HepG2 (cell line): ENCODE measurements around the gene SAP30. TPM values are rescaled to one million over a fixed set of nuclear protein-coding genes. Genes with fewer than 3 reads are reported as not detected.

Source experiments
- ATAC-seq: fragments of 200-7000 bp; cut with Tn5 transposase; 3 replicates; pipeline ENCODE4 v1.9.1; 2020; ENCODE audit warnings: mild to moderate bottlenecking, moderate library complexity
- BruUV-seq: library from RNA; stranded (reverse); fragments of 400-500 nt; replicated peaks from 2 replicates; lab custom pipeline; 2021; lab: Mats Ljungman, UMichigan
- CTCF ChIA-PET: fragments of 300-600 bp; formaldehyde crosslinking; extraction: SDS; loops from one replicate; lab custom pipeline; 2021; ENCODE audit warnings: low total read pairs, inconsistent platforms, low intra/inter-chr PET ratio; lab: Yijun Ruan, JAX
- POLR2A ChIA-PET: fragments of 350-600 bp; sonication (Branson Sonifier 250); formaldehyde crosslinking; loops from one replicate; lab custom pipeline; 2020; ENCODE audit warnings: antibody characterized with exemption, inconsistent platforms; lab: Yijun Ruan, JAX
- DNase-seq: peaks from one replicate; pipeline ENCODE4 v3.0.0-alpha.2; 2015; ENCODE audit warnings: low spot score
- FAIRE-seq: peaks from 3 replicates; lab custom pipeline; 2011; peaks lifted over from hg19 to GRCh38; lab: Jason Lieb, UNC
- H2AFZ ChIP-seq: one replicate; pipeline ENCODE4 v1.6.1; 2011; ENCODE audit warnings: low read length, inconsistent platforms
- H3K27ac ChIP-seq: fragments of 300-600 bp; 3 replicates; pipeline ENCODE4 v1.8.0; 2011; ENCODE audit warnings: mixed run types, mild to moderate bottlenecking, mixed read lengths, low read length, inconsistent platforms; ENCODE audit not compliant: insufficient read depth; ENCODE audit errors: extremely low read length
- H3K27me3 ChIP-seq, 2 experiments: fragments of 200-600 bp in 1 of 2; 2 replicates in 1 of 2; 3 replicates in 1 of 2; pipeline versions ENCODE4 v1.6.0 to v1.8.0; 2011; ENCODE audit warnings: low read length in 2 of 2, mild to moderate bottlenecking in 2 of 2, moderate library complexity in 2 of 2, inconsistent platforms in 1 of 2; ENCODE audit not compliant: insufficient read depth in 2 of 2, control insufficient read depth in 1 of 2
- H3K36me3 ChIP-seq, 2 experiments: fragments of 200-600 bp in 1 of 2; replicated peaks in 1 of 2; 2 replicates in 1 of 2; 3 replicates in 1 of 2; pipeline versions ENCODE4 v1.5.1 to v1.8.0; 2011; ENCODE audit warnings: low read length in 2 of 2, inconsistent platforms in 1 of 2; ENCODE audit not compliant: insufficient read depth in 2 of 2, control insufficient read depth in 1 of 2
- H3K4me1 ChIP-seq: 2 replicates; pipeline ENCODE4 v1.5.1; 2012; ENCODE audit warnings: low read length, inconsistent platforms; ENCODE audit not compliant: insufficient read depth
- H3K4me2 ChIP-seq: 2 replicates; pipeline ENCODE4 v1.6.0; 2011; ENCODE audit warnings: low read depth, low read length, inconsistent platforms
- H3K4me3 ChIP-seq, 3 experiments: fragments of 200-600 bp in 1 of 3; sonication (generic), shearing (Covaris generic) in 1 of 3; replicated peaks in 1 of 3; 2 replicates each; pipeline ENCODE4 v1.5.1; 2011 to 2016; ENCODE audit warnings: low read length in 3 of 3, inconsistent platforms in 2 of 3, low read depth in 2 of 3, mild to moderate bottlenecking in 2 of 3, control low read depth in 1 of 3, mixed read lengths in 1 of 3; ENCODE audit not compliant: insufficient read depth in 1 of 3
- H3K79me2 ChIP-seq: one replicate; pipeline ENCODE4 v1.6.1; 2011; ENCODE audit warnings: low read length, inconsistent platforms; ENCODE audit not compliant: insufficient read depth
- H3K9ac ChIP-seq: 2 replicates; pipeline ENCODE4 v1.6.0; 2011; ENCODE audit warnings: mild to moderate bottlenecking, low read depth, low read length, inconsistent platforms; ENCODE audit not compliant: insufficient read depth
- H3K9me3 ChIP-seq: 2 replicates; pipeline ENCODE4 v1.5.1; 2012; ENCODE audit warnings: mild to moderate bottlenecking, low read length
- H4K20me1 ChIP-seq: 2 replicates; pipeline ENCODE4 v1.6.0; 2011; ENCODE audit warnings: inconsistent platforms, mild to moderate bottlenecking, low read length, moderate library complexity; ENCODE audit not compliant: insufficient read depth
- AKAP8 ChIP-seq: sonication (generic); formaldehyde crosslinking; IDR thresholded peaks from 2 replicates; pipeline ENCODE4 v1.5.1; 2020; ENCODE audit warnings: mild to moderate bottlenecking, missing genetic modification reagents
- DDIT3 ChIP-seq: sonication (generic); formaldehyde crosslinking; IDR thresholded peaks from 2 replicates; pipeline ENCODE4 v1.4.0; 2020; ENCODE audit warnings: mild to moderate bottlenecking, missing genetic modification reagents
- EZH2 ChIP-seq: conservative IDR thresholded peaks from 2 replicates; pipeline ENCODE4 v1.6.1; 2012; ENCODE audit warnings: mild to moderate bottlenecking, low read depth, low read length, moderate library complexity
- FOXA3 ChIP-seq: IDR thresholded peaks from 2 replicates; pipeline ENCODE4 v1.6.1; 2016; ENCODE audit warnings: missing genetic modification reagents, missing compliant biosample characterization
- MAFF ChIP-seq: IDR thresholded peaks from 2 replicates; pipeline ENCODE4 v1.6.1; 2011; ENCODE audit warnings: low read depth, low read length, improper control_type of control experiment
- MED8 ChIP-seq: sonication (generic); formaldehyde crosslinking; IDR thresholded peaks from 2 replicates; pipeline ENCODE4 v1.8.1; 2023; ENCODE audit warnings: mild to moderate bottlenecking, missing genetic modification reagents; ENCODE audit not compliant: insufficient replicate concordance
- MXI1 ChIP-seq: IDR thresholded peaks from 3 replicates; pipeline ENCODE4 v1.6.1; 2012; ENCODE audit warnings: low read depth, low read length, inconsistent platforms, borderline replicate concordance
- SALL2 ChIP-seq: sonication (generic); formaldehyde crosslinking; IDR thresholded peaks from 2 replicates; pipeline ENCODE4 v1.8.1; 2023; ENCODE audit warnings: mild to moderate bottlenecking, missing genetic modification reagents, inconsistent platforms
- SMYD3 ChIP-seq: sonication (generic); formaldehyde crosslinking; IDR thresholded peaks from 2 replicates; pipeline ENCODE4 v1.8.1; 2023; ENCODE audit warnings: mild to moderate bottlenecking, missing genetic modification reagents
- STAT5B ChIP-seq: sonication (generic); formaldehyde crosslinking; IDR thresholded peaks from 2 replicates; pipeline ENCODE4 v1.4.0; 2020; ENCODE audit warnings: missing genetic modification reagents
- U2AF2 ChIP-seq: fragments of 200-400 bp; formaldehyde crosslinking; IDR thresholded peaks from 2 replicates; pipeline ENCODE4 v1.6.1; 2017; ENCODE audit warnings: low read depth, mild to moderate bottlenecking, low read length
- ZNF292 ChIP-seq: sonication (generic); formaldehyde crosslinking; IDR thresholded peaks from 2 replicates; pipeline ENCODE4 v1.8.1; 2022; ENCODE audit warnings: mild to moderate bottlenecking, low read depth, missing genetic modification reagents, borderline replicate concordance
- ZNF337 ChIP-seq: sonication (generic); formaldehyde crosslinking; IDR thresholded peaks from 2 replicates; pipeline ENCODE4 v1.5.1; 2020; ENCODE audit warnings: missing genetic modification reagents, low read depth, mild to moderate bottlenecking, borderline replicate concordance
- ZNF34 ChIP-seq: sonication (generic); formaldehyde crosslinking; IDR thresholded peaks from 2 replicates; pipeline ENCODE4 v1.4.0; 2020; ENCODE audit warnings: mild to moderate bottlenecking, missing genetic modification reagents, borderline replicate concordance
- ZNF546 ChIP-seq: sonication (generic); formaldehyde crosslinking; conservative IDR thresholded peaks from 2 replicates; pipeline ENCODE4 v1.8.1; 2023; ENCODE audit warnings: mild to moderate bottlenecking, missing genetic modification reagents
- ZNF558 ChIP-seq: sonication (generic); formaldehyde crosslinking; IDR thresholded peaks from 2 replicates; pipeline ENCODE4 v1.9.0; 2022; ENCODE audit warnings: mild to moderate bottlenecking, missing genetic modification reagents, borderline replicate concordance
- ZNF670 ChIP-seq: sonication (generic); formaldehyde crosslinking; IDR thresholded peaks from 2 replicates; pipeline ENCODE4 v1.8.0; 2022; ENCODE audit warnings: mild to moderate bottlenecking, missing genetic modification reagents, borderline replicate concordance
- ZNF737 ChIP-seq: sonication (generic); formaldehyde crosslinking; IDR thresholded peaks from 2 replicates; pipeline ENCODE4 v1.5.0; 2020; ENCODE audit warnings: missing genetic modification reagents, mild to moderate bottlenecking, borderline replicate concordance
- ZNF782 ChIP-seq: sonication (generic); formaldehyde crosslinking; IDR thresholded peaks from 2 replicates; pipeline ENCODE4 v1.4.0; 2020; ENCODE audit warnings: missing genetic modification reagents, mild to moderate bottlenecking, borderline replicate concordance
- in situ Hi-C: cut with HindIII; loops from 2 replicates; pipeline ENCODE4 v1.10.0; 2017; ENCODE audit warnings: low pct_unique_long_range_greater_than_20kb; ENCODE audit not compliant: extremely low pct_ligation_motif_present
- intact Hi-C: fragments of 100-400 bp; cut with micrococcal nuclease; formaldehyde crosslinking; loops from one replicate; pipeline ENCODE4 v1.10.0; 2022; ENCODE audit not compliant: unreplicated experiment
- polyA plus RNA-seq, 8 experiments: library from polyadenylated mRNA; depleted of rRNA in 3 of 8; stranded (reverse) in 7 of 8; unstranded in 1 of 8; fragments of >200 nt; fragmentation: Illumina TruSeq in 4 of 8; extraction: Trizol in 4 of 8; gene quantifications; 2 replicates each; pipeline versions ENCODE4 v1.2.1 to v1.2.3, GENCODE V29; 2011 to 2016; ENCODE audit warnings: low read depth in 4 of 8, missing spikeins in 1 of 8, mixed read lengths in 1 of 8; ENCODE audit not compliant: insufficient read depth in 1 of 8
- total RNA-seq, 5 experiments: library from RNA; depleted of rRNA; stranded (reverse); fragments of >200 nt; fragmentation: Illumina TruSeq; extraction: Trizol; gene quantifications; 2 replicates each; pipeline ENCODE4 v1.2.3, GENCODE V29; 2016; ENCODE audit warnings: low read depth in 1 of 5

SAP30 gene
- total and polyA plus RNA-seq, 2 of the 13 experiments (the other 11 are each of a cell fraction or from before 2014, with no cell fraction given), result 14.2 to 25.1 TPM

DNA sequence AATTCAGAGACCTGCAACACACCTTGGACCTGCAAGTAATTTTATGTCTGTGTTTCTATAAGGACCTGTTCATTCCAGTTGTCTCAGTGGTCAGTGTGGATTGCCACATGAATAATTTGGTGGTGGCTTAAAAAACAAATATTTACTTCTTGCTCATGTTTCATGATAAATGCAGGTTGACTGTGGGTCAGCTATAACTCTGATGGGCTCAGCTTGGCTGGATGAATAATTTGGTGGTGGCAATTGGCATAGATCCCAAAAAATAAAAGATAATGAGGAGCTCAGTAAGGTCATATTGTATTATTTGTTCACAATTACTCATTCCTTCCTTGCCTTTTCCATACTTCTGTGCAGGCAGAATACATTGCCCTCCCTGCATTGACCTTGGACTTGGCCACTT, 47.1 kb downstream of the SAP30 start:
- in situ Hi-C loops (loop anchor here (5.0 to 25.0 kb wide), 3 partner anchors 96 to 406 kb away; no protein-coding TSS in a partner anchor), intact Hi-C loops (loop anchor here (1.0 to 10.0 kb wide), 4 partner anchors 45 to 393 kb away; no protein-coding TSS in a partner anchor)
- CTCF ChIA-PET, result interaction anchor here (1.3 to 3.4 kb wide), 2 partner anchors 99 to 129 kb away, joined by 16 to 62 read pairs; no protein-coding TSS in a partner anchor
- FAIRE-seq (no peak), DNase-seq (no peak), ATAC-seq (no peak)
- Histone ChIP-seq H3K36me3 (no peaks in the 10 kb centered on the region), H4K20me1 (no peaks in the 10 kb centered on the region), H3K79me2 (no peaks in the 10 kb centered on the region), H3K9me3 (no peaks in the 10 kb centered on the region), H2AFZ (no peak overlapping the region), H3K4me1 (no peaks in the 10 kb centered on the region), H3K27me3 (no peaks in the 10 kb centered on the region), H3K4me3 (no peak overlapping the region), H3K27ac (no peak overlapping the region), H3K4me2 (no peak overlapping the region), H3K9ac (no peak overlapping the region)
- TF ChIP-seq MXI1 (no peak), ZNF737 (CRISPR knock-in tag) (no peak), ZNF34 (CRISPR knock-in tag) (no peak), STAT5B (CRISPR knock-in tag) (no peak), U2AF2 (no peak), SALL2 (CRISPR knock-in tag) (no peak), EZH2 (no peak), MAFF (no peak), MED8 (no peak), ZNF337 (CRISPR knock-in tag) (no peak), ZNF546 (no peak), ZNF558 (no peak), ZNF670 (CRISPR knock-in tag) (no peak), SMYD3 (CRISPR knock-in tag) (no peak), ZNF782 (CRISPR knock-in tag) (no peak), AKAP8 (CRISPR knock-in tag) (no peak), DDIT3 (CRISPR knock-in tag) (no peak), ZNF292 (no peak), FOXA3 (CRISPR knock-in tag) (no peak)
- POLR2A ChIA-PET, result no interaction called here
- BruUV-seq, result no TSS peak
